HFF-Myc (cell line): Measurements from ENCODE around the gene UBE2L3.
A peak's percentile ranks its signal among the peaks of the same experiment; 100 is the strongest.
"Not testable (repeated sequence)": the region's sequence is repeated elsewhere in the genome, so short reads cannot be mapped to it uniquely, and the experiment has no call there.

ENCODE experiments used
- DNase-seq: peaks from one replicate; pipeline ENCODE4 v3.0.0-alpha.2; 2011; ENCODE audit warnings: low read depth; ENCODE audit errors: extremely low read depth
- H3K4me3 ChIP-seq: replicated peaks from 2 replicates; pipeline ENCODE4 v1.5.1; 2011; ENCODE audit warnings: low read depth, mild to moderate bottlenecking, control low read depth, low read length
- CTCF ChIP-seq: IDR thresholded peaks from 2 replicates; pipeline ENCODE4 v1.5.1; 2012; ENCODE audit warnings: mild to moderate bottlenecking, low read depth, low read length, control low read depth; ENCODE audit errors: missing control alignments

The UBE2L3 gene

GRCh38 chr22:21635771-21636510 lies 68.4 kb downstream of the UBE2L3 start:
- H3K4me3 ChIP-seq, result no peak overlapping the region
- TF ChIP-seq CTCF, result no peak
- DNase-seq, result no peak

- DNase-seq, result no peak
- no peak overlapping the region for H3K4me3 ChIP-seq
- TF ChIP-seq CTCF, result no peak
Measured at GRCh38 chr22:21636629-21637218, 69.2 kb downstream of the UBE2L3 start.

- H3K4me3 ChIP-seq, DNase-seq: not testable (repeated sequence)
Measured at GRCh38 chr22:21637450-21637849, 69.9 kb downstream of the UBE2L3 start.

- H3K4me3 ChIP-seq, result no peak overlapping the region
- TF ChIP-seq CTCF, result no peak
- no peak for DNase-seq
Measured at GRCh38 chr22:21639359-21639758, 71.8 kb downstream of the UBE2L3 start.

- DNase-seq, result no peak
- no peak for TF ChIP-seq CTCF
- no peak overlapping the region for H3K4me3 ChIP-seq
Measured at GRCh38 chr22:21640810-21641209, 73.3 kb downstream of the UBE2L3 start.

GRCh38 chr22:21641417-21641788 lies 73.9 kb downstream of the UBE2L3 start:
- peak; percentile 40 for TF ChIP-seq CTCF
- no peak for DNase-seq
- peak overlapping the region; percentile 79 for H3K4me3 ChIP-seq

- peak within 1 kb of the TSS; percentile 79 for H3K4me3 ChIP-seq
- peak; percentile 94 for DNase-seq
- TF ChIP-seq CTCF, result no peak
Measured at GRCh38 chr22:21641789-21642583, 74.5 kb downstream of the UBE2L3 start, which contains the start of gene SDF2L1. Gene SDF2L1, plus strand, starts transcription at chr22:21642302. Its CDS starts 35 bp downstream, at chr22:21642337.
